Ureter (tissue), 1 donor: ENCODE data around the gene NAA40. TPM values are rescaled to one million over a fixed set of nuclear protein-coding genes. Genes with fewer than 3 reads are reported as not detected.

ENCODE experiments used
- total RNA-seq: library from RNA; stranded (reverse); gene quantifications from one replicate; pipeline ENCODE4 v1.2.4, GENCODE V29; 2023
- donor health status: DM: yes; HTN: yes; CAD: no.

NAA40 gene
- total RNA-seq, 1 donor from 2014 or later, result 26.4 TPM

Other genes with a start within 250 kb of the NAA40 start
- 6.5 TPM for gene ZFTA, start 170.2 kb upstream of the NAA40 start, total RNA-seq
- 13.0 TPM for gene SPINDOC, start 125.5 kb upstream of the NAA40 start, total RNA-seq
- 61.5 TPM for gene MARK2, start 99.9 kb upstream of the NAA40 start, total RNA-seq
- 2.0 TPM for gene RCOR2, start 21.8 kb upstream of the NAA40 start, total RNA-seq
- gene COX8A, start 35.6 kb downstream of the NAA40 start, total RNA-seq, result 291 TPM
- 75.5 TPM for gene OTUB1, start 47.4 kb downstream of the NAA40 start, total RNA-seq
- 0.13 TPM for gene FLRT1, start 96.9 kb downstream of the NAA40 start, total RNA-seq
- gene MACROD1, start 227.1 kb downstream of the NAA40 start, total RNA-seq, result 27.3 TPM
- gene STIP1, start 247.2 kb downstream of the NAA40 start, total RNA-seq, result 119 TPM